GM12892 (cell line): ENCODE measurements around the gene TNS1.

Experiments used
- POLR2A ChIP-seq: IDR thresholded peaks from 2 replicates; pipeline ENCODE4 v1.6.1; 2011; ENCODE audit warnings: low read depth, low read length, control low read depth
- POLR2AphosphoS5 ChIP-seq: IDR thresholded peaks from 2 replicates; pipeline ENCODE4 v1.6.1; 2011; ENCODE audit warnings: low read depth, low read length, control low read depth

DNA sequence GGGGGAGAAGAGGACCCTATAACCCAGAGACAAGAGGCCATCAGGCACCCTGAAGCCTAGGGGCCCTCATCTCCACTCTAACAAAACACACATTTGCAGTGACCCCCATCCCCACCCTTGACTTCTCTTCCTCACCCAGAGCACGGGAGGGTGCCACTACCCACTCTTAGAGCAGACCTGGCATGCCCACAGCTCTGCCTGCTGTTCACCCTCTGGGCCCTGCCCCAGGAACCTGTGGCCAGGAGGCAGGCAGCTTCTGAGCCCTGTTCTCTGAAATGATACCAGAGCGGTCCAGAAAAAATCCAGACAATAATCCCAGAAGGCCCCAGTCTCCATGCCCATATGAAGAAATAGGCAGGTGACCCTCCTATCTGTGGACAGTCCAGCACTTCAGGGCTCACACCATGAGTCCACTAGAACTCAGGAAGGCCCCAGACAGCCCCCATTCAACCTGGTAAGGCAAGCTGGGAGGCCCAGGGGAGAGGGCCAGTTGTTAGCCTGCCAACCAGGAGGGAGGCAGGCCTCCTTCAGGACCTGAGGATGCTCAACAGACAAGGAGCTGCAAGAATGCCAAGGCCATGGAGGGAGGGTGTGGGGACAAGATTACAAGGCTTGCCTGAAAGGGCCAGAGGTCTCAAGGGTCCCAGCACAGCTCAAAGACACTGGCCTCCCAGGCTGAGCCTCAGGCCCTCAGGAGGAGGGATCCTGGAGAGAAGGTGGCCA is 75.0 kb downstream of the TNS1 start:
- TF ChIP-seq POLR2A (no peak), POLR2AphosphoS5 (no peak)
